GM13976 (cell line): ENCODE data around the gene BRAF.
"Not testable (repeated sequence)": the region's sequence is repeated elsewhere in the genome, so short reads cannot be mapped to it uniquely, and the experiment has no call there.

Experiments
- DNase-seq: peaks from one replicate; pipeline ENCODE4 v3.0.0; 2012; ENCODE audit warnings: low spot score
- in situ Hi-C: fragments of 300-500 bp; cut with MboI; formaldehyde crosslinking; loops from one replicate; pipeline ENCODE4 v1.12.0; 2022; ENCODE audit warnings: low sequenced_read_pairs, mixed read lengths, inconsistent platforms; ENCODE audit not compliant: unreplicated experiment
- TF ChIP-seq, protein P1 (sequence below): IDR thresholded peaks from 2 replicates; pipeline ENCODE4 v1.5.1; 2012; ENCODE audit warnings: borderline replicate concordance, mild to moderate bottlenecking; ENCODE audit not compliant: insufficient read depth; ENCODE audit errors: extremely low read depth, missing control alignments, control extremely low read depth

Gene BRAF

DNA sequence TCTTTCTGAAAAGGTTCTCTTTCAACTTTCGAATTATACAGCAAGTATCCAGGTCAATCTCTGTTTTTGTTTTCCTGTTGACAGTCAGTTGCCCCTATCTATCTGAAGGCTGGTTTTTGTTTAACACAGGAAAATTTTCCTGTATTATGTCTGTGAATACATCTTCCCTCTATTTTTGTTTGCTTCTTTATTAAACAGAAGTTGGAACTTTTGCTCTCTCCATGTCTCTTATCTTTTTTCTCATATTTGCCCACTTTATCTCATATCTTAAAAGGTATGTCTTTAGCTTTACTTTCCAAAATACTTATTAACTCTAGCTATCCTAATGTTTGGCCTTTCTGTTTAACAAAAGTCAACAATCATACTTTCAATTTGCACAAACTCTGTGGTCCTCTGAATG, 95.0 kb downstream of the BRAF start:
- TF ChIP-seq, protein P1, sequence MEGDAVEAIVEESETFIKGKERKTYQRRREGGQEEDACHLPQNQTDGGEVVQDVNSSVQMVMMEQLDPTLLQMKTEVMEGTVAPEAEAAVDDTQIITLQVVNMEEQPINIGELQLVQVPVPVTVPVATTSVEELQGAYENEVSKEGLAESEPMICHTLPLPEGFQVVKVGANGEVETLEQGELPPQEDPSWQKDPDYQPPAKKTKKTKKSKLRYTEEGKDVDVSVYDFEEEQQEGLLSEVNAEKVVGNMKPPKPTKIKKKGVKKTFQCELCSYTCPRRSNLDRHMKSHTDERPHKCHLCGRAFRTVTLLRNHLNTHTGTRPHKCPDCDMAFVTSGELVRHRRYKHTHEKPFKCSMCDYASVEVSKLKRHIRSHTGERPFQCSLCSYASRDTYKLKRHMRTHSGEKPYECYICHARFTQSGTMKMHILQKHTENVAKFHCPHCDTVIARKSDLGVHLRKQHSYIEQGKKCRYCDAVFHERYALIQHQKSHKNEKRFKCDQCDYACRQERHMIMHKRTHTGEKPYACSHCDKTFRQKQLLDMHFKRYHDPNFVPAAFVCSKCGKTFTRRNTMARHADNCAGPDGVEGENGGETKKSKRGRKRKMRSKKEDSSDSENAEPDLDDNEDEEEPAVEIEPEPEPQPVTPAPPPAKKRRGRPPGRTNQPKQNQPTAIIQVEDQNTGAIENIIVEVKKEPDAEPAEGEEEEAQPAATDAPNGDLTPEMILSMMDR, result no peak
- in situ Hi-C loops, result no loop called here
- no peak for DNase-seq

GRCh38 chr7:140828741-140829140, 96.0 kb downstream of the BRAF start:
- in situ Hi-C loops, result no loop called here
- DNase-seq, result no peak
- TF ChIP-seq, protein P1, result no peak

- in situ Hi-C loops, result loop anchor here (10.0 to 25.0 kb wide), 3 partner anchors 177 to 720 kb away; no protein-coding TSS in a partner anchor
- not testable (repeated sequence) for DNase-seq
Measured at GRCh38 chr7:140817383-140817782, 107.3 kb downstream of the BRAF start.

DNA sequence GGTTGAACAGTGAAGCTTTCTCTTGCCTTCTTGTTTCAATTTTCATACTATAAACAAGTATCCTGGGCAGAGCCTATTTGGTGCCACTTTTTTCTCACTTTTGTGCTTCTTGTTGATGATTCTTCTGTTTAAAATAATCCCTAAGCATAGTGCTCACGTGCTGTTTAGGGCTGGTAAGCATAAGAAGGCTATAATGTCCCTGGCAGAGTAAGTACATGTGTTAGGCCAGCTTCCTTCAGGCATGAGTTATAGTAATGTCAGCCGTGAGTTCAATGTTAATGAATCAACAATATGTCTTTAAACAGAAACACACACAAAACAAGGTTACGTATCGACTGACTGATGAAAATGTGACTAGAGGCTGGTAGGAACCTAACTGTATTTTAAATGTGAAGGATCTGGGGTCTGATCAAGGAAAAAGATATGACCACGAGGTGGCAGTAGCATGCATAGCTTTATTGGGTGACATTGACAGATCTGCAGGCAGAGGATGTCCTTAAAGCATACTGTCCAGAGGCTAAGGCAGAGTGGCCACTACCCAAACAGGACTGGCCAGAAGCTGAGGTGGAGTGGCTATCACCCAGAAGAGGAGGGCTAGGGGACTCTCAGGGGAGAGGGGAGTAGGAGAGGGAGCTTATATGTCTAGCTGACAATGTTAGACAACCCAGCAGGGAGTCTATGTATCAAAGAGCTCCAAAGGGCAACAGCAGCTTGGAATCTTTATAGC, 113.7 kb downstream of the BRAF start:
- DNase-seq, result peak; percentile 48
- TF ChIP-seq, protein P1, result peak; percentile 64
- in situ Hi-C loops, result loop anchor here (10.0 to 25.0 kb wide), 3 partner anchors 184 to 726 kb away; no protein-coding TSS in a partner anchor

DNA sequence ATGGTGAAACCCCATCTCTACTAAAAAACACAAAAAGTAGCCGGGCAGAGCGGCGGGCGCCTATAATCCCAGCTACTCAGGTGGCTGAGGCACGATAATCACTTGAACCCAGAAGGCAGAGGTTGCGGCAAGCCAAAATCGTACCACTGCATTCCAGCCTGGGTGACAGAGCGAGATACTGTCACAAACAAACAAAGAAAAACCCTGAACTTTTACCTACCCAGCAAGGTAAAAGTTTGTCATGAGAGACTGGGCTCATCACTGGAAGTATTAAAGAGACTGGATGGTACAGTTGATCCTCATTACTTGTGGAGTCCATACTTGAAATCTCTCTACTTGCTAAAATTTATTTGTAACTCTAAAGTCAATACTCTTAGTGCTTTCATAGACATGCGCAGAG, 114.3 kb downstream of the BRAF start:
- TF ChIP-seq, protein P1, result no peak

DNA sequence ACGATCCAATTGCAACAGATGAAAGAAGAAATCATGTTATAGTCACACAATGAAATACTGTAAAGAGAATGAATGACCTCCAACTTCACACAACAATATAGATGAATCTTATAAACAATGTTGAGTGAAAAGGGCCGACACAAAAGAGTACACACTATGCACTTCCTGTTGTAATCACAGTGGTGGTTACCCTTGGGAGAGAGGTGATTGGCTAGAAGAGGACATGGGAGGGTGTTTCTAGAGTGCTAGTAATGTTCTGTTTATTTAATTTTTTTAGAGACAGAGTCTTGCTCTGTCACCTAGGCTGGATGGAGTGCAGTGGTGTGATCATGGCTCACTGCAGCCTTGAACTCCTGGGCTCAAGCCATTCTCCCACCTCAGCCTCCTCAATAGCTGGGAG, 145.8 kb downstream of the BRAF start:
- in situ Hi-C loops, result no loop called here
- no peak for DNase-seq
- TF ChIP-seq, protein P1, result no peak

More for the DNA sequence above, 114.3 kb downstream of the BRAF start:
- DNase-seq, result no peak
- in situ Hi-C loops, result loop anchor here (10.0 to 25.0 kb wide), 3 partner anchors 184 to 727 kb away; no protein-coding TSS in a partner anchor

DNA sequence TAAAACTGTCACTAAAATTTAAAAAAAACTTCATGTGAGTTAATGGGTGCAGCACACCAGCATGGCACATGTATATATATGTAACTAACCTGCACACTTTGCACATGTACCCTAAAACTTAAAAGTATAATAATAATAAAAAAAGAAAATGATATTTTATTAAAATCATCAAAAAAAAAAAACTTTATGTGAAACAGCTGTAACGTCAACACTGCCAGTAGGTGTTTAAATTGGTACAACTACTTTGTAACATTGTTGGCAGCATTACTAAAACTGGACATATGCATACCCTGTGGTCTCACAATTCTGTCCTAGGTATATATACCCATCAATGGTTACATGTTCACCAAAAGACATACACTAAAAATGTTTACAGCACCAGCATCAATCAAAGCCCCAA, 146.2 kb downstream of the BRAF start:
- TF ChIP-seq, protein P1, result no peak
- in situ Hi-C loops, result no loop called here
- DNase-seq, result no peak
